Measurements from ENCODE around the gene ARMC2.

The ARMC2 gene

GRCh38 chr6:108952776-108953486 is 104.7 kb downstream of the ARMC2 start:
- no peak for DNase-seq (ENCODE audit: low read depth, low spot score)
- Histone ChIP-seq H3K27me3 (ENCODE audit: insufficient read depth, insufficient read length) (no peaks in the 10 kb centered on the region), H3K9me3 (ENCODE audit: insufficient read depth, low read length) (no peaks in the 10 kb centered on the region)

DNA sequence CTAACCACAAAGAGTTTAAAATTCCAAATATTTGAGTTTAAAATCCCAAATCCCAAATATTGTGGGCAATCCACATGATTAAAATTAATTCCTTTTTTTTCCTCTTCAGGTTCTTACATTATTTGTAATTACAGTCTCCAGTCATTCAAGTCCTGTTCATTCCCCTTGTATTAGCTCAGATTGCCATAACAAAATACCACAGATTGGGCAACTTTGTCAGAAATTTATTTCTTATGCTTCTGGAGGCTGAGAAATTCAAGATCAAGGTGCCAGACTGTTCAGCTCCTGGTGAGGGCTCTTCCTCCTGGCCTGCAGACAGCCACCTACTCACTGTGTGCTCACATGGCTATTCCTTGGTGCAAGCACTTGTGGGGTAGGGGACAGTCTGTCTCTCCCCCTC is 105.5 kb downstream of the ARMC2 start:
- no peaks in the 10 kb centered on the region for H3K36me3 ChIP-seq (ENCODE audit: insufficient read depth, insufficient read length, low read length)
- H3K9me3 ChIP-seq (ENCODE audit: insufficient read depth, low read length): no peaks in the 10 kb centered on the region
- DNase-seq (ENCODE audit: low read depth, low spot score): no peak
- H3K4me1 ChIP-seq (ENCODE audit: insufficient read depth, insufficient read length): no peaks in the 10 kb centered on the region
- H3K27me3 ChIP-seq (ENCODE audit: insufficient read depth, insufficient read length): no peaks in the 10 kb centered on the region
- no peak overlapping the region for H3K4me3 ChIP-seq (ENCODE audit: insufficient read length, low read depth)
- no peak for TF ChIP-seq YY1 (IDR thresholded peaks at IDR 0.05; ENCODE audit: insufficient read depth, insufficient read length)
- no peak for TF ChIP-seq ZNF274 (IDR thresholded peaks at IDR 0.05; ENCODE audit: low read depth, low read length)
- no peak for TF ChIP-seq SUZ12 (IDR thresholded peaks at IDR 0.05; ENCODE audit: extremely low read depth, insufficient read depth, insufficient read length)
- H3K9ac ChIP-seq (ENCODE audit: insufficient read length, low read depth): no peak overlapping the region

More at GRCh38 chr6:108952776-108953486, 104.7 kb downstream of the ARMC2 start:
- TF ChIP-seq ZNF274 (IDR thresholded peaks at IDR 0.05; ENCODE audit: low read depth, low read length) (no peak), SUZ12 (IDR thresholded peaks at IDR 0.05; ENCODE audit: extremely low read depth, insufficient read depth, insufficient read length) (no peak), YY1 (IDR thresholded peaks at IDR 0.05; ENCODE audit: insufficient read depth, insufficient read length) (no peak)
- Histone ChIP-seq H3K9ac (ENCODE audit: insufficient read length, low read depth) (no peak overlapping the region), H3K4me3 (ENCODE audit: insufficient read length, low read depth) (no peak overlapping the region), H3K36me3 (ENCODE audit: insufficient read depth, insufficient read length, low read length) (no peaks in the 10 kb centered on the region), H3K4me1 (ENCODE audit: insufficient read depth, insufficient read length) (no peaks in the 10 kb centered on the region)

DNA sequence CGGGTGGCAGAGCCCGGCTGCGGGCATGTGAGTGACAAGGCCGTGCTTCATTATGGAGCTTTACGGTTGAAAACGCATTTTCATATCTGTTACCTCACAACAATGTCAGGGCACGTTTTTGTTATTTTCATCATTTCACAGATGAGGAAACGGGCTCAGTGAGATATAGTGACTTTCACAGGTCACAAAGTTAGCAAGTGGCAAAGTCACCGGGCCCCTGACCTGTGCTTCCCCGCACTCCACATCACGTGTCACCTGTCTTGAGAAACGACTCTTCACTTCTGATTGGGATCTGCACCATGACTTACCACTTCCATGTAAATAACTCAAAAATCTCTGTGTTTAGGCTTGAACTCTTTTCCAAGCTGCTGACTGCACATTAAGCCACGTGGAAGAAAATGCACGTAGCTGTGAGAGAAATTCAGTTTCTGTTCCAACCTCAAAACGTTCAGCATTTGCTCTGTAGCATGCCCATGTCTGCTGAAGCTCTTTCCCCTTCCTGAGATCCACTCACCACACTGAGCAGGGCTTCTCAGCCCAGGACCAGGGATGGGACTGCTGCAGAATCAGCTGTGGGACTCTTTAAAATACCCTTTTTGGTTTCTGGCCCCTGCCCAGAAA is 107.2 kb downstream of the ARMC2 start:
- H3K9ac ChIP-seq (ENCODE audit: insufficient read length, low read depth): no peak overlapping the region
- no peaks in the 10 kb centered on the region for H3K36me3 ChIP-seq (ENCODE audit: insufficient read depth, insufficient read length, low read length)
- no peaks in the 10 kb centered on the region for H3K9me3 ChIP-seq (ENCODE audit: insufficient read depth, low read length)
- no peak for DNase-seq (ENCODE audit: low read depth, low spot score)
- no peak overlapping the region for H3K4me3 ChIP-seq (ENCODE audit: insufficient read length, low read depth)
- TF ChIP-seq YY1 (IDR thresholded peaks at IDR 0.05; ENCODE audit: insufficient read depth, insufficient read length): no peak
- no peak for TF ChIP-seq ZNF274 (IDR thresholded peaks at IDR 0.05; ENCODE audit: low read depth, low read length)
- no peak for TF ChIP-seq SUZ12 (IDR thresholded peaks at IDR 0.05; ENCODE audit: extremely low read depth, insufficient read depth, insufficient read length)
- no peaks in the 10 kb centered on the region for H3K27me3 ChIP-seq (ENCODE audit: insufficient read depth, insufficient read length)
- H3K4me1 ChIP-seq (ENCODE audit: insufficient read depth, insufficient read length): no peaks in the 10 kb centered on the region

- no peak for DNase-seq (ENCODE audit: low read depth, low spot score)
- H3K9ac ChIP-seq (ENCODE audit: insufficient read length, low read depth): no peak overlapping the region
- TF ChIP-seq SUZ12 (IDR thresholded peaks at IDR 0.05; ENCODE audit: extremely low read depth, insufficient read depth, insufficient read length) (no peak), ZNF274 (IDR thresholded peaks at IDR 0.05; ENCODE audit: low read depth, low read length) (no peak), YY1 (IDR thresholded peaks at IDR 0.05; ENCODE audit: insufficient read depth, insufficient read length) (no peak)
- no peak overlapping the region for H3K4me3 ChIP-seq (ENCODE audit: insufficient read length, low read depth)
- no peaks in the 10 kb centered on the region for H3K36me3 ChIP-seq (ENCODE audit: insufficient read depth, insufficient read length, low read length)
- no peaks in the 10 kb centered on the region for H3K27me3 ChIP-seq (ENCODE audit: insufficient read depth, insufficient read length)
- H3K4me1 ChIP-seq (ENCODE audit: insufficient read depth, insufficient read length): no peaks in the 10 kb centered on the region
- no peaks in the 10 kb centered on the region for H3K9me3 ChIP-seq (ENCODE audit: insufficient read depth, low read length)
These were observed 109.0 kb downstream of the ARMC2 start for GRCh38 chr6:108957221-108957620.

DNA sequence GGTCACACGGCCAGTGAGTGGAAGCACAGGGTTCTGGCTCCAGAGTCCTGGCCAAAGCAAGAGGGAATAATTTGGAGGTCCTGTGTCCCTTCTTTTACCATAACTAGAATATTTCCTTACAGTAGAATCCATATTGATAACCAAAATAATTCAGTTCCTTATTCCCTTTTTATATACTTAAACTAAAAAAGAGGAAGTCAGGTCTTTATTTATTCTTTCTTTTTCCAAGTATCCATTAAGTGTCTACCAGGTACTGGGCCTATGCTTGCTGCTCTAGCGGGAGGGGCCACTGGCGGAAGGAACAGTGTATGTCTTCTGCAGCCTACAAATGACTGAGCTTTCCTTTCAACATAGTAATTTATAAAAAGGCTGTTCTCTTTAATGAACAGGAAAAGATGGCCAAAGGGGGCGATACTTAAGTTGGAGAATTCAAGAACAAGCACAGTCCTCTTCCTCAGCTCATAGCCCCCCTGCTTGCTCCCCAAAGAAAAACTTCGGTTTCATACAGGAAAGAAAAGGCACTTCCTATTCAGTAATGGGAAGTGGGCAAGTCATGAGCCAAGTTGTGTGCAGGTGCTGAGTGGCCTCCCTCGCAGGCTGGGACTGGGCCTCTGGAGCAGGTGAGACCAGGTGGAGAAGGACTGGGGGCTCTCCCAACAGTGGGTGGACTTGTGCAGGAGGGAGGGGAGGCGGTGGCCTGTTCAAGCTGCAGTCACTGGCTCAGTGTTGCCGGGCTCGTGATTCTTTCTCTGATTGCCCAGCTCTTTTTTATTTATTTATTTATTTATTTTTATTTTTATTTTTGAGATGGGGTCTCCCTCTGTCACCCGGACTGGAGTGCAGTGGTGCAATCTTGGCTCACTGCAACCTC is 110.9 kb downstream of the ARMC2 start:
- H3K9me3 ChIP-seq (ENCODE audit: insufficient read depth, low read length): no peaks in the 10 kb centered on the region
- H3K36me3 ChIP-seq (ENCODE audit: insufficient read depth, insufficient read length, low read length): no peaks in the 10 kb centered on the region
- no peak overlapping the region for H3K9ac ChIP-seq (ENCODE audit: insufficient read length, low read depth)
- DNase-seq (ENCODE audit: low read depth, low spot score): no peak
- no peak for TF ChIP-seq ZNF274 (IDR thresholded peaks at IDR 0.05; ENCODE audit: low read depth, low read length)
- TF ChIP-seq SUZ12 (IDR thresholded peaks at IDR 0.05; ENCODE audit: extremely low read depth, insufficient read depth, insufficient read length): no peak
- TF ChIP-seq YY1 (IDR thresholded peaks at IDR 0.05; ENCODE audit: insufficient read depth, insufficient read length): no peak
- no peak overlapping the region for H3K4me3 ChIP-seq (ENCODE audit: insufficient read length, low read depth)
- H3K4me1 ChIP-seq (ENCODE audit: insufficient read depth, insufficient read length): no peaks in the 10 kb centered on the region
- H3K27me3 ChIP-seq (ENCODE audit: insufficient read depth, insufficient read length): no peaks in the 10 kb centered on the region

DNA sequence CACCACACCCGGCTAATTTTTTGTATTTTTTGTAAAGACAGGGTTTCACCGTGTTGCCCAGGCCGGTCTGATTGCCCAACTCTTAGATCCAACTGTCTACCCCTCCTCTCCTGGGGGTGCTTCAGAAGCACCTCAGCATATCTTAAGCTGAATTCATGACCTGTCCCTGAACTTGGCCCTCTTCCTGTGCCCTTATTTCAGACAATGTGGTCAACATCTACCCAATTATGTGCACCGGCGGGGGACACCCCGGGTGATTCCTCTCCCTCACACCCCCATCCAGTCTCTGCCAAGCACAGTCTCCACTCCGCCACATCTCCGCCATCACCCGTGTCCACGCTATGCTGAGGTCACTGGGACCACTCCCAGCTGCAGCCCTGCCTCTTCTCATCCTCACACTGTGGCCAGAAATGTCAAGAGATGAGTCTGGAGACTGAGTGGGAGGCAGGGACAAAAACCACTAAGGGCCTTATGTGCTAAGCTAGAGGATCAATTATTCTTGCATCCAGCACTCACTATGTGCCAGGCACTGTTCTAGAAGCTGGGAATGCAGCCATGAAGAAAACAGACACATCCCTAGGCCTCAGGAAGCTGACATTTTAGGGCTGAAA is 111.9 kb downstream of the ARMC2 start:
- Histone ChIP-seq H3K36me3 (ENCODE audit: insufficient read depth, insufficient read length, low read length) (no peaks in the 10 kb centered on the region), H3K4me3 (ENCODE audit: insufficient read length, low read depth) (no peak overlapping the region), H3K9ac (ENCODE audit: insufficient read length, low read depth) (no peak overlapping the region), H3K9me3 (ENCODE audit: insufficient read depth, low read length) (no peaks in the 10 kb centered on the region), H3K27me3 (ENCODE audit: insufficient read depth, insufficient read length) (no peaks in the 10 kb centered on the region), H3K4me1 (ENCODE audit: insufficient read depth, insufficient read length) (no peaks in the 10 kb centered on the region)
- no peak for DNase-seq (ENCODE audit: low read depth, low spot score)
- TF ChIP-seq ZNF274 (IDR thresholded peaks at IDR 0.05; ENCODE audit: low read depth, low read length) (no peak), YY1 (IDR thresholded peaks at IDR 0.05; ENCODE audit: insufficient read depth, insufficient read length) (no peak), SUZ12 (IDR thresholded peaks at IDR 0.05; ENCODE audit: extremely low read depth, insufficient read depth, insufficient read length) (no peak)

Measured in NT2/D1 (cell line).